ENCODE data around the gene TMEM258. TPM values are rescaled to one million over a fixed set of nuclear protein-coding genes. Genes with fewer than 3 reads are reported as not detected.

TMEM258 gene
- total and polyA plus RNA-seq, 2 donors (not counting 3 experiments of a cell fraction or from before 2014, with no cell fraction given) = 140 to 534 TPM

DNA sequence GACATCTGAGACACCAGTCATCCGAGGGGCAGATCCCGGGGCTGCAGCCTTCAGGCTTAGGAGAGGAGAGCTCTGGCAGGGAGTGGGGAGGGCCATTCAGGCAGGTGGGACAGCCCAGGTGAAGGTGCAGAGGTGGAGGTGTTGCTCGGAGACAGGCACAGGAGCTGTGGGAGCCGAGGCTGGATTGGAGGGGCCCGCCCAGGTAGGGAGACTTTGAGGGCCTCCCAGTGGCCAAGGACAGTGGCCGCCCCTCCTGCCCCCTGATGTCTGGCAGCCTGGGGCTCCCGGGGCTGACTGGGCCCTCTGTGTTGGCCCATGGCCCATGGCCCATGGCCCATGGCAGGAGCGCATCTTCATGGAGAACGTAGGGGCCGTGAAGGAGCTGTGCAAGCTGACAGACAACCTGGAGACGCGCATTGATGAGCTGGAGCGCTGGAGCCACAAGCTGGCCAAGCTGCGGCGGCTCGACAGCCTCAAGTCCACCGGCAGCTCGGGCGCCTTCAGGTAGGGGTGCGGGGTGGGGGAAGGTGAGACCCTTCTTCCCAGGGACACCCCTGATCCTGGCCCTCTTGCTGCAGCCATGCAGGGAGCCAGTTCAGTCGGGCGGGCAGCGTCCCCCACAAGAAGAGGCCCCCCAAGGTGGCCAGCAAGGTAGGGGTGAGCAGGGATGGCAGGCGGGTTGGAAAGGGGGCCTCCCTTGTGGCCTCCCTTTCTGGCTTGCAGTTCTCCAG lies 13.3 kb downstream of the TMEM258 start:
- Histone ChIP-seq H4K20me1 (replicated peaks; ENCODE audit: control insufficient read depth, extremely low read depth, insufficient read depth, low read length) (no peaks in the 10 kb centered on the region), H3K4me2 (ENCODE audit: insufficient read depth, low read length) (no peak overlapping the region), H3K27me3 (ENCODE audit: control insufficient read depth in 2 of 2, insufficient read depth in 2 of 2, low read length in 2 of 2) (no peaks in the 10 kb centered on the region), H3K9me1 (replicated peaks; ENCODE audit: control insufficient read depth, extremely low read depth, insufficient read depth, low read length) (no peaks in the 10 kb centered on the region), H3K9ac (replicated peaks; ENCODE audit: extremely low read depth, insufficient read depth, low read length) (no peak overlapping the region), H3K4me3 (replicated peaks in 1 of 3; ENCODE audit: insufficient read depth in 1 of 3, low read depth in 1 of 3, low read length in 3 of 3) (no peak overlapping the region), H3K9me3 (replicated peaks; ENCODE audit: control insufficient read depth, insufficient read depth, low read length) (no peaks in the 10 kb centered on the region), H3K27ac (ENCODE audit: insufficient read depth, low read depth, low read length) (no peak overlapping the region), H3K4me1 (ENCODE audit: control insufficient read depth, extremely low read depth, insufficient read depth, low read length) (no peaks in the 10 kb centered on the region), H2AFZ (ENCODE audit: low read depth, low read length) (no peak overlapping the region), H3K36me3 (ENCODE audit: control insufficient read depth in 2 of 2, extremely low read depth in 1 of 2, insufficient read depth in 2 of 2, low read length in 2 of 2) (no peaks in the 10 kb centered on the region), H3K79me2 (ENCODE audit: control insufficient read depth, insufficient read depth, low read length) (no peaks in the 10 kb centered on the region)
- no peak for TF ChIP-seq MYC (IDR thresholded peaks at IDR 0.05; ENCODE audit: low read depth, low read length)
- no peak for TF ChIP-seq POLR2A (IDR thresholded peaks at IDR 0.05; ENCODE audit: low read depth, low read length)
- no peak for TF ChIP-seq GATA2 (IDR thresholded peaks at IDR 0.05; ENCODE audit: insufficient read depth, insufficient read length, low read depth, low read length)
- TF ChIP-seq JUN (IDR thresholded peaks at IDR 0.05; ENCODE audit: borderline replicate concordance, insufficient read depth, insufficient read length, low read depth) = no peak
- TF ChIP-seq FOS (IDR thresholded peaks at IDR 0.05; ENCODE audit: borderline replicate concordance, insufficient read depth, low read length) = no peak
- TF ChIP-seq EZH2 (IDR thresholded peaks at IDR 0.05; ENCODE audit: borderline replicate concordance, low read depth, low read length, severe bottlenecking) = no peak
- TF ChIP-seq POLR2AphosphoS5 (IDR thresholded peaks at IDR 0.05; ENCODE audit: insufficient read depth, low read depth, low read length) = no peak
- TF ChIP-seq, protein P1, sequence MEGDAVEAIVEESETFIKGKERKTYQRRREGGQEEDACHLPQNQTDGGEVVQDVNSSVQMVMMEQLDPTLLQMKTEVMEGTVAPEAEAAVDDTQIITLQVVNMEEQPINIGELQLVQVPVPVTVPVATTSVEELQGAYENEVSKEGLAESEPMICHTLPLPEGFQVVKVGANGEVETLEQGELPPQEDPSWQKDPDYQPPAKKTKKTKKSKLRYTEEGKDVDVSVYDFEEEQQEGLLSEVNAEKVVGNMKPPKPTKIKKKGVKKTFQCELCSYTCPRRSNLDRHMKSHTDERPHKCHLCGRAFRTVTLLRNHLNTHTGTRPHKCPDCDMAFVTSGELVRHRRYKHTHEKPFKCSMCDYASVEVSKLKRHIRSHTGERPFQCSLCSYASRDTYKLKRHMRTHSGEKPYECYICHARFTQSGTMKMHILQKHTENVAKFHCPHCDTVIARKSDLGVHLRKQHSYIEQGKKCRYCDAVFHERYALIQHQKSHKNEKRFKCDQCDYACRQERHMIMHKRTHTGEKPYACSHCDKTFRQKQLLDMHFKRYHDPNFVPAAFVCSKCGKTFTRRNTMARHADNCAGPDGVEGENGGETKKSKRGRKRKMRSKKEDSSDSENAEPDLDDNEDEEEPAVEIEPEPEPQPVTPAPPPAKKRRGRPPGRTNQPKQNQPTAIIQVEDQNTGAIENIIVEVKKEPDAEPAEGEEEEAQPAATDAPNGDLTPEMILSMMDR (IDR thresholded peaks at IDR 0.05; ENCODE audit: extremely low read depth in 1 of 2, insufficient read depth in 1 of 2, low read depth in 1 of 2, low read length in 2 of 2) = no peak
- TF ChIP-seq, protein P2, sequence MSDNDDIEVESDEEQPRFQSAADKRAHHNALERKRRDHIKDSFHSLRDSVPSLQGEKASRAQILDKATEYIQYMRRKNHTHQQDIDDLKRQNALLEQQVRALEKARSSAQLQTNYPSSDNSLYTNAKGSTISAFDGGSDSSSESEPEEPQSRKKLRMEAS (IDR thresholded peaks at IDR 0.05; ENCODE audit: insufficient read depth, insufficient read length) = no peak
- ChIA-PET POLR2A (no interaction called here), CTCF (interaction anchor here (0.7 to 2.3 kb wide), 4 partner anchors 8 to 120 kb away, joined by 3 to 13 read pairs (median 8); no protein-coding TSS in a partner anchor)
- BruUV-seq (replicated peaks) = no TSS peak
- DNase-seq (ENCODE audit: low read depth, low spot score) (no peak), FAIRE-seq (no peak)
- intact Hi-C loops (cut with micrococcal nuclease) (no loop called here), dilution Hi-C loops (cut with MboI; ENCODE audit: extremely low pct_ligation_motif_present, low sequenced_read_pairs) (no loop called here)
